K562 (cell line): Measurements from ENCODE around the gene MYADML2. TPM values are rescaled to one million over a fixed set of nuclear protein-coding genes. Genes with fewer than 3 reads are reported as not detected.

Experiments
- CBFB ChIP-seq: sonication (generic); formaldehyde crosslinking; IDR thresholded peaks from 2 replicates; pipeline ENCODE4 v1.4.0; 2020; ENCODE audit warnings: mild to moderate bottlenecking, missing genetic modification reagents
- EP300 ChIP-seq: IDR thresholded peaks from 2 replicates; pipeline ENCODE4 v1.6.1; 2012; ENCODE audit warnings: low read length, improper control_type of control experiment
- ETV5 ChIP-seq: sonication (generic); formaldehyde crosslinking; IDR thresholded peaks from 2 replicates; pipeline ENCODE4 v1.4.0; 2020; ENCODE audit warnings: low read depth, mild to moderate bottlenecking, missing genetic modification reagents
- JUNB ChIP-seq: fragments of 450-650 bp; formaldehyde crosslinking; conservative IDR thresholded peaks from 2 replicates; pipeline ENCODE4 v1.4.0; 2020; ENCODE audit warnings: mild to moderate bottlenecking
- NRF1 ChIP-seq, 2 experiments: fragments of 450-650 bp; IDR thresholded peaks in 1 of 2; conservative IDR thresholded peaks in 1 of 2; 2 replicates each; pipeline ENCODE4 v1.6.1; 2014; ENCODE audit warnings: mild to moderate bottlenecking in 2 of 2
- PTRF ChIP-seq: fragments of 450-650 bp; IDR thresholded peaks from 2 replicates; pipeline ENCODE4 v1.6.1; 2016; ENCODE audit warnings: mild to moderate bottlenecking, missing genetic modification characterization, missing compliant biosample characterization
- RBM34 ChIP-seq: fragments of 200-400 bp; formaldehyde crosslinking; IDR thresholded peaks from 2 replicates; pipeline ENCODE4 v1.6.1; 2018; ENCODE audit warnings: low read length, borderline replicate concordance; ENCODE audit not compliant: insufficient read depth
- ZNF282 ChIP-seq: sonication (generic); formaldehyde crosslinking; IDR thresholded peaks from 2 replicates; pipeline ENCODE4 v1.8.1; 2023; ENCODE audit warnings: missing genetic modification reagents
- ZSCAN29 ChIP-seq: fragments of 450-650 bp; IDR thresholded peaks from 2 replicates; pipeline ENCODE4 v1.6.1; 2017
- polyA plus RNA-seq, 8 experiments: library from polyadenylated mRNA; depleted of rRNA in 4 of 8; stranded (reverse) in 5 of 8; unstranded in 3 of 8; fragments of >200 nt; fragmentation: Nextera tagmentation in 2 of 8; fragmentation: Illumina TruSeq in 1 of 8; extraction: Ambion mirVana in 2 of 8; extraction: Trizol in 1 of 8; gene quantifications; 2 replicates each; pipeline versions ENCODE4 v1.2.1 to v1.2.3, GENCODE V29; 2011 to 2014; ENCODE audit warnings: inconsistent platforms in 1 of 8, missing spikeins in 1 of 8
- total RNA-seq, 7 experiments: library from RNA; depleted of rRNA in 6 of 7; stranded (reverse); fragments of >200 nt in 6 of 7; fragmentation: Illumina TruSeq in 2 of 7; extraction: Trizol in 2 of 7; gene quantifications; 2 replicates each; pipeline versions ENCODE4 v1.2.1 to v1.2.3, GENCODE V29; 2011 to 2021; ENCODE audit warnings: low replicate concordance in 1 of 7
- TF ChIP-seq, protein P1 (sequence below): IDR thresholded peaks from 2 replicates; pipeline ENCODE4 v1.6.1; 2016; ENCODE audit warnings: missing genetic modification characterization, missing compliant biosample characterization
- TF ChIP-seq, protein P2 (sequence below), 2 experiments: fragments of 450-650 bp; formaldehyde crosslinking in 1 of 2; IDR thresholded peaks; 2 replicates each; pipeline versions ENCODE4 v1.4.0 to v1.6.1; 2014 to 2020; ENCODE audit warnings: mild to moderate bottlenecking in 2 of 2, borderline replicate concordance in 1 of 2, low read depth in 1 of 2
- TF ChIP-seq, protein P3 (sequence below): sonication (generic); formaldehyde crosslinking; IDR thresholded peaks from 2 replicates; pipeline ENCODE4 v1.8.0; 2023; ENCODE audit warnings: mild to moderate bottlenecking, missing genetic modification reagents
- TF ChIP-seq, protein P4 (sequence below): sonication (generic); formaldehyde crosslinking; IDR thresholded peaks from 2 replicates; pipeline ENCODE4 v1.8.1; 2023; ENCODE audit warnings: mild to moderate bottlenecking, missing genetic modification reagents

MYADML2 gene
- total and polyA plus RNA-seq, 9 of the 15 experiments (the other 6 are each of a cell fraction or from before 2014, with no cell fraction given), result not detected

DNA sequence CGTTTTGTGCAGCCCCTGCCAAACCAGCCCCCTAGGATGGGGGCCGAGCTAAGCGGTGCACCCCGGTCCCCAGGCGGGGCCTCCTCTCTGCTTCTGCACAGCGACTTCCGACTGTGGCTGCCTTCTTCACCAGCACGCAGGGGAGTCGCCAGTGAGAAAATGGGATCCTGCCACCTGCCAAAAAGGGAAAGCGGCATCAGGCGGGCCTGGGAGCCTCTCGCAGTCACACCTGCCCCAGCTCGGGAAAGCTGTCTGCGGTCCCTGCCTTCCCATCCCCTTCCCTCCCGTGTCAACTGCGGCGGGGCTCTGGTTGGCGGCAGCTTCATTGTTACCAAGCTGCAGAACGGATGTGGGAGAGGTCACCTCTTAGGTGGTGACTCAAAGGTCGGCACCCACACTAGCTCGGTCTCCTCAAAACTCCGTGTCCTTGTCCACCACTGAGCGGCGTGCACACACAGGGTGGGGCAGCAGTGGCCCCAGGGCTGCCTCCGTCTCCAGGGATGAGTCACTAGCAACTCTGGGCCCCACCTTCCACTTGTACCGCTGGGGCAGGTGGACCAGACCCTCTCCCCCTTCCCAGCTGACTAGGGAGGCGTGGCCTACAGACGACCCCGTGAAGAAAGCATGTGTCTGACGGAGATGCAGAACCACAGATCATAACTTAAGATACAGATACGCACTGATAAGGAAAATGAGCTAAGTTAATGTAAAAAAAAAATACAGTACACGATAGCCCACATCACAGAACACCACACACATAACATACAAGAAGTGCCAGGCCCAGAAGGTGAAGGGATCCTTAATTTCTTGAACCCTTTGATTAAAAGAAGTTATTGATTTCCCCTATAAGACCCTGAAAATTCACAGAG is 34.4 kb downstream of the MYADML2 start (continued):
- TF ChIP-seq CBFB (CRISPR knock-in tag) (no peak), JUNB (0 out of 2 replicates have a peak, but pooled peaks have one; percentile 37), EP300 (peak; percentile 32), ZSCAN29 (peak; percentile 19; the same call in 1 of the 2 replicates), RBM34 (no peak), ETV5 (peak; percentile 93), ZNF282 (CRISPR knock-in tag) (no peak), NRF1 (conservative IDR thresholded peaks at IDR 0.05 in 1 of 2, IDR thresholded peaks at IDR 0.05 in 1 of 2) (peak in 1 of 2 experiments; percentile 56; a peak in 3 of 4 replicates), PTRF (no peak)
- TF ChIP-seq, protein P1, sequence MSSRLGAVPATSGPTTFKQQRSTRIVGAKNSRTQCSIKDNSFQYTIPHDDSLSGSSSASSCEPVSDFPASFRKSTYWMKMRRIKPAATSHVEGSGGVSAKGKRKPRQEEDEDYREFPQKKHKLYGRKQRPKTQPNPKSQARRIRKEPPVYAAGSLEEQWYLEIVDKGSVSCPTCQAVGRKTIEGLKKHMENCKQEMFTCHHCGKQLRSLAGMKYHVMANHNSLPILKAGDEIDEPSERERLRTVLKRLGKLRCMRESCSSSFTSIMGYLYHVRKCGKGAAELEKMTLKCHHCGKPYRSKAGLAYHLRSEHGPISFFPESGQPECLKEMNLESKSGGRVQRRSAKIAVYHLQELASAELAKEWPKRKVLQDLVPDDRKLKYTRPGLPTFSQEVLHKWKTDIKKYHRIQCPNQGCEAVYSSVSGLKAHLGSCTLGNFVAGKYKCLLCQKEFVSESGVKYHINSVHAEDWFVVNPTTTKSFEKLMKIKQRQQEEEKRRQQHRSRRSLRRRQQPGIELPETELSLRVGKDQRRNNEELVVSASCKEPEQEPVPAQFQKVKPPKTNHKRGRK (tag), result no peak
- TF ChIP-seq, protein P2, sequence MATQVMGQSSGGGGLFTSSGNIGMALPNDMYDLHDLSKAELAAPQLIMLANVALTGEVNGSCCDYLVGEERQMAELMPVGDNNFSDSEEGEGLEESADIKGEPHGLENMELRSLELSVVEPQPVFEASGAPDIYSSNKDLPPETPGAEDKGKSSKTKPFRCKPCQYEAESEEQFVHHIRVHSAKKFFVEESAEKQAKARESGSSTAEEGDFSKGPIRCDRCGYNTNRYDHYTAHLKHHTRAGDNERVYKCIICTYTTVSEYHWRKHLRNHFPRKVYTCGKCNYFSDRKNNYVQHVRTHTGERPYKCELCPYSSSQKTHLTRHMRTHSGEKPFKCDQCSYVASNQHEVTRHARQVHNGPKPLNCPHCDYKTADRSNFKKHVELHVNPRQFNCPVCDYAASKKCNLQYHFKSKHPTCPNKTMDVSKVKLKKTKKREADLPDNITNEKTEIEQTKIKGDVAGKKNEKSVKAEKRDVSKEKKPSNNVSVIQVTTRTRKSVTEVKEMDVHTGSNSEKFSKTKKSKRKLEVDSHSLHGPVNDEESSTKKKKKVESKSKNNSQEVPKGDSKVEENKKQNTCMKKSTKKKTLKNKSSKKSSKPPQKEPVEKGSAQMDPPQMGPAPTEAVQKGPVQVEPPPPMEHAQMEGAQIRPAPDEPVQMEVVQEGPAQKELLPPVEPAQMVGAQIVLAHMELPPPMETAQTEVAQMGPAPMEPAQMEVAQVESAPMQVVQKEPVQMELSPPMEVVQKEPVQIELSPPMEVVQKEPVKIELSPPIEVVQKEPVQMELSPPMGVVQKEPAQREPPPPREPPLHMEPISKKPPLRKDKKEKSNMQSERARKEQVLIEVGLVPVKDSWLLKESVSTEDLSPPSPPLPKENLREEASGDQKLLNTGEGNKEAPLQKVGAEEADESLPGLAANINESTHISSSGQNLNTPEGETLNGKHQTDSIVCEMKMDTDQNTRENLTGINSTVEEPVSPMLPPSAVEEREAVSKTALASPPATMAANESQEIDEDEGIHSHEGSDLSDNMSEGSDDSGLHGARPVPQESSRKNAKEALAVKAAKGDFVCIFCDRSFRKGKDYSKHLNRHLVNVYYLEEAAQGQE (IDR thresholded peaks at IDR 0.05; ENCODE audit: borderline replicate concordance), result peak; percentile 57; the same call in 1 of the 2 replicates
- TF ChIP-seq, protein P2 (CRISPR knock-in tag; IDR thresholded peaks at IDR 0.05; ENCODE audit: low read depth), result no peak
- TF ChIP-seq, protein P3, sequence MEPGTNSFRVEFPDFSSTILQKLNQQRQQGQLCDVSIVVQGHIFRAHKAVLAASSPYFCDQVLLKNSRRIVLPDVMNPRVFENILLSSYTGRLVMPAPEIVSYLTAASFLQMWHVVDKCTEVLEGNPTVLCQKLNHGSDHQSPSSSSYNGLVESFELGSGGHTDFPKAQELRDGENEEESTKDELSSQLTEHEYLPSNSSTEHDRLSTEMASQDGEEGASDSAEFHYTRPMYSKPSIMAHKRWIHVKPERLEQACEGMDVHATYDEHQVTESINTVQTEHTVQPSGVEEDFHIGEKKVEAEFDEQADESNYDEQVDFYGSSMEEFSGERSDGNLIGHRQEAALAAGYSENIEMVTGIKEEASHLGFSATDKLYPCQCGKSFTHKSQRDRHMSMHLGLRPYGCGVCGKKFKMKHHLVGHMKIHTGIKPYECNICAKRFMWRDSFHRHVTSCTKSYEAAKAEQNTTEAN (CRISPR knock-in tag), result no peak
- TF ChIP-seq, protein P4, sequence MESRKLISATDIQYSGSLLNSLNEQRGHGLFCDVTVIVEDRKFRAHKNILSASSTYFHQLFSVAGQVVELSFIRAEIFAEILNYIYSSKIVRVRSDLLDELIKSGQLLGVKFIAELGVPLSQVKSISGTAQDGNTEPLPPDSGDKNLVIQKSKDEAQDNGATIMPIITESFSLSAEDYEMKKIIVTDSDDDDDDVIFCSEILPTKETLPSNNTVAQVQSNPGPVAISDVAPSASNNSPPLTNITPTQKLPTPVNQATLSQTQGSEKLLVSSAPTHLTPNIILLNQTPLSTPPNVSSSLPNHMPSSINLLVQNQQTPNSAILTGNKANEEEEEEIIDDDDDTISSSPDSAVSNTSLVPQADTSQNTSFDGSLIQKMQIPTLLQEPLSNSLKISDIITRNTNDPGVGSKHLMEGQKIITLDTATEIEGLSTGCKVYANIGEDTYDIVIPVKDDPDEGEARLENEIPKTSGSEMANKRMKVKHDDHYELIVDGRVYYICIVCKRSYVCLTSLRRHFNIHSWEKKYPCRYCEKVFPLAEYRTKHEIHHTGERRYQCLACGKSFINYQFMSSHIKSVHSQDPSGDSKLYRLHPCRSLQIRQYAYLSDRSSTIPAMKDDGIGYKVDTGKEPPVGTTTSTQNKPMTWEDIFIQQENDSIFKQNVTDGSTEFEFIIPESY (CRISPR knock-in tag), result no peak
